ENCODE measurements around the gene MGAT4B. TPM values are rescaled to one million over a fixed set of nuclear protein-coding genes. Genes with fewer than 3 reads are reported as not detected.

The MGAT4B gene
- total RNA-seq: 120 and 157 TPM in 2 replicates

GRCh38 chr5:179806250-179807048, at the start of gene MGAT4B:
TSS of gene MGAT4B (minus strand) at chr5:179806866. CDS start at chr5:179806583, 283 bp downstream.

GRCh38 chr5:179820483-179821297, 14.0 kb upstream of the MGAT4B start, which contains the start of gene SQSTM1:
TSS of gene SQSTM1 (plus strand) at chr5:179820905. CDS start at chr5:179820937, 32 bp downstream.

GRCh38 chr5:179793468-179794139, 13.1 kb downstream of the MGAT4B start, which contains the start of gene LTC4S:
TSS of gene LTC4S (plus strand) at chr5:179793986. CDS start at chr5:179794081, 95 bp downstream.

Other genes with a start within 250 kb of the MGAT4B start
- 138 and 149 TPM in 2 replicates for gene HNRNPH1, start 183.2 kb downstream of the MGAT4B start, total RNA-seq
- gene CBY3, start 125.8 kb downstream of the MGAT4B start, total RNA-seq: not detected in 2 replicates
- gene CANX, start 107.9 kb downstream of the MGAT4B start, total RNA-seq: 380 and 446 TPM in 2 replicates
- 17.1 and 23.9 TPM in 2 replicates for gene MAML1, start 74.0 kb downstream of the MGAT4B start, total RNA-seq
- gene LTC4S, start 12.9 kb downstream of the MGAT4B start, total RNA-seq: 20.0 and 24.7 TPM in 2 replicates
- 580 and 658 TPM in 2 replicates for gene SQSTM1, start 14.0 kb upstream of the MGAT4B start, total RNA-seq
- 11.9 and 14.2 TPM in 2 replicates for gene MRNIP, start 52.0 kb upstream of the MGAT4B start, total RNA-seq
- 83.4 and 96.1 TPM in 2 replicates for gene TBC1D9B, start 101.0 kb upstream of the MGAT4B start, total RNA-seq

Measured in cardiac ventricle fibroblast (primary cell).